HG02642 (cell line): Measurements from ENCODE around the gene PTGER3.

Experiments used
- ATAC-seq: cut with Tn5 transposase; IDR thresholded peaks from one replicate; pipeline ENCODE4 v1.9.1; 2021; ENCODE audit warnings: mild to moderate bottlenecking; ENCODE audit not compliant: unreplicated experiment, poor library complexity

PTGER3 gene

GRCh38 chr1:71047635-71048607, at the start of gene PTGER3:
Gene PTGER3, minus strand, starts transcription at chr1:71047816. Its CDS starts 239 bp downstream, at chr1:71047577.
- peak; percentile 40 for ATAC-seq

- no peak for ATAC-seq
These were observed 47.3 kb upstream of the PTGER3 start for GRCh38 chr1:71094913-71095312.

GRCh38 chr1:71093938-71094337, 46.3 kb upstream of the PTGER3 start:
- ATAC-seq: no peak

- ATAC-seq: no peak
These were observed 42.1 kb upstream of the PTGER3 start for GRCh38 chr1:71089536-71090270.

- no peak for ATAC-seq
These were observed 41.1 kb upstream of the PTGER3 start for GRCh38 chr1:71088645-71089287.

GRCh38 chr1:71087713-71088112, 40.1 kb upstream of the PTGER3 start:
- ATAC-seq: no peak

- ATAC-seq: no peak
These were observed 39.4 kb upstream of the PTGER3 start for GRCh38 chr1:71087060-71087459.

- ATAC-seq: no peak
These were observed 38.7 kb upstream of the PTGER3 start for GRCh38 chr1:71086331-71086730.

GRCh38 chr1:71083271-71083670, 35.7 kb upstream of the PTGER3 start:
- ATAC-seq: no peak

- ATAC-seq: no peak
These were observed 34.1 kb upstream of the PTGER3 start for GRCh38 chr1:71081697-71082080.

GRCh38 chr1:71080739-71081696, 33.4 kb upstream of the PTGER3 start, which contains the start of gene ZRANB2:
Gene ZRANB2, minus strand, starts transcription at chr1:71081035. Its CDS starts 40 bp downstream, at chr1:71080995.
- peak; percentile 100 for ATAC-seq

GRCh38 chr1:71080230-71080738, 32.7 kb upstream of the PTGER3 start:
- peak; percentile 20 for ATAC-seq

- ATAC-seq: no peak
These were observed 27.1 kb upstream of the PTGER3 start for GRCh38 chr1:71074681-71075080.

GRCh38 chr1:71072273-71072672, 24.7 kb upstream of the PTGER3 start:
- ATAC-seq: no peak

- ATAC-seq: no peak
These were observed 24.1 kb upstream of the PTGER3 start for GRCh38 chr1:71071720-71072119.

GRCh38 chr1:71068325-71069240, 21.0 kb upstream of the PTGER3 start:
- ATAC-seq: peak; percentile 74

- ATAC-seq: no peak
These were observed 7.2 kb upstream of the PTGER3 start for GRCh38 chr1:71054791-71055190.

GRCh38 chr1:71054281-71054731, 6.7 kb upstream of the PTGER3 start:
- ATAC-seq: no peak
